NCI-H2227 (cell line): ENCODE results near the gene ABHD18.
"Not testable (repeated sequence)": the region's sequence is repeated elsewhere in the genome, so short reads cannot be mapped to it uniquely, and the experiment has no call there.

Experiments used
- DNase-seq: peaks from one replicate; lab custom pipeline; 2025; ENCODE audit not compliant: unreplicated experiment; lab: John Stamatoyannopoulos, UW

ABHD18 gene

GRCh38 chr4:127988638-127989037 lies 23.4 kb downstream of the ABHD18 start:
- DNase-seq: no peak

GRCh38 chr4:127993151-127993550 lies 27.9 kb downstream of the ABHD18 start:
- DNase-seq: no peak

- no peak for DNase-seq
Measured at GRCh38 chr4:127995776-127996175, 30.6 kb downstream of the ABHD18 start.

- DNase-seq: not testable (repeated sequence)
Measured at GRCh38 chr4:127996521-127996920, 31.3 kb downstream of the ABHD18 start.

GRCh38 chr4:127997534-127998388 lies 32.6 kb downstream of the ABHD18 start:
- DNase-seq: no peak

- DNase-seq: no peak
Measured at GRCh38 chr4:128006592-128006991, 41.4 kb downstream of the ABHD18 start.

- DNase-seq: no peak
Measured at GRCh38 chr4:128009428-128009827, 44.2 kb downstream of the ABHD18 start.

GRCh38 chr4:128025319-128025718 lies 60.1 kb downstream of the ABHD18 start:
- DNase-seq: no peak

- no peak for DNase-seq
Measured at GRCh38 chr4:128029907-128030306, 64.7 kb downstream of the ABHD18 start.

GRCh38 chr4:128031756-128032384 lies 66.7 kb downstream of the ABHD18 start:
- peak; percentile 65 for DNase-seq

- no peak for DNase-seq
Measured at GRCh38 chr4:128039568-128039967, 74.4 kb downstream of the ABHD18 start.

- DNase-seq: not testable (repeated sequence)
Measured at GRCh38 chr4:128047019-128047418, 81.8 kb downstream of the ABHD18 start.

- not testable (repeated sequence) for DNase-seq
Measured at GRCh38 chr4:128047514-128047913, 82.3 kb downstream of the ABHD18 start.

GRCh38 chr4:128051229-128051628 lies 86.0 kb downstream of the ABHD18 start:
- peak; percentile 2 for DNase-seq

GRCh38 chr4:128054907-128055306 lies 89.7 kb downstream of the ABHD18 start:
- DNase-seq: not testable (repeated sequence)

- DNase-seq: not testable (repeated sequence)
Measured at GRCh38 chr4:128055441-128056206, 90.4 kb downstream of the ABHD18 start.

DNA sequence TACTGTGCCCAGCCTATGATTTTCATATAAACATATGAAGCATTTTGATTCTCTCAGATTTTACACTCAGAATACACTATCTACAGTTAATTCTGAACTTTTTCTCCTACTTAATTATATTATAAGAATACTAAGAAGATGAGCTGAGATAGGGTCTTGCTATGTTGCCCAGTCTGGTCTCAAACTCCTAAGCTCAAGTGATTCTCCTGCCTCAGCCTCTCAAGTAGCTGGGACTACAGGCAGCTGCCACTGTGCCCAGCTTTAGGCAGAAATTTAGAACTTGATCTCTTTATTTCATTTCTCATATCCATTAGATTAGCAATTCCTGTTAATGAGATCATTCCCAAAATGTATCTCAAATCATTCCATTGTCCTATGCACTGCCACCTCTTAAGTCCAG lies 91.2 kb downstream of the ABHD18 start:
- DNase-seq: no peak

DNA sequence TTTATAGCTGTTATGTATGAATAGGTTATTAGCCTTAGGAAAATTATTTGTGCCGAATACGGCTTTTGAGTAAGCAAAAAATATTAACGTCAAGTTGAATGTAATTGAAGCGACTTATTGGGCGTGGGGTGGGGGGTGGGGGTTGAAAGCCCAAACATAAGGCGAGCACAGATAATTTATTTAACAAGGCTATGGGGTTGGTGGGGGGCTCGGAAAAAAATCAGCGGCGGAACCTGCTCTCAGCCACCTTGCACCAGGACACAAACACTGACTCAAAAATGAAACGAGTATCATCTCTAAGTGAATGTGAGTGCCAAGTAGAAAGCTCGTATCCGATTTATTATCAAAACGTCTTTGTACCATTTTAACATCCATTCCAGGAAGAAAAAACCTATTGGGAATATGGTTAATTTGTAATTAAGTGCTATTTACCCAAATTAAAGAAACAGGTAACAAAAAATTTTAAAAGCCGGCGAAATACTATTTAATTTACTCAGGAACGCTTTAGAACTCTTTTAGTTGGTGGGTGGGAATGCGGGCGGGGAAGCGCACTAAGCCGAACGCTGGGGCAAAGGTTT lies 95.0 kb downstream of the ABHD18 start:
- peak; percentile 7 for DNase-seq

DNA sequence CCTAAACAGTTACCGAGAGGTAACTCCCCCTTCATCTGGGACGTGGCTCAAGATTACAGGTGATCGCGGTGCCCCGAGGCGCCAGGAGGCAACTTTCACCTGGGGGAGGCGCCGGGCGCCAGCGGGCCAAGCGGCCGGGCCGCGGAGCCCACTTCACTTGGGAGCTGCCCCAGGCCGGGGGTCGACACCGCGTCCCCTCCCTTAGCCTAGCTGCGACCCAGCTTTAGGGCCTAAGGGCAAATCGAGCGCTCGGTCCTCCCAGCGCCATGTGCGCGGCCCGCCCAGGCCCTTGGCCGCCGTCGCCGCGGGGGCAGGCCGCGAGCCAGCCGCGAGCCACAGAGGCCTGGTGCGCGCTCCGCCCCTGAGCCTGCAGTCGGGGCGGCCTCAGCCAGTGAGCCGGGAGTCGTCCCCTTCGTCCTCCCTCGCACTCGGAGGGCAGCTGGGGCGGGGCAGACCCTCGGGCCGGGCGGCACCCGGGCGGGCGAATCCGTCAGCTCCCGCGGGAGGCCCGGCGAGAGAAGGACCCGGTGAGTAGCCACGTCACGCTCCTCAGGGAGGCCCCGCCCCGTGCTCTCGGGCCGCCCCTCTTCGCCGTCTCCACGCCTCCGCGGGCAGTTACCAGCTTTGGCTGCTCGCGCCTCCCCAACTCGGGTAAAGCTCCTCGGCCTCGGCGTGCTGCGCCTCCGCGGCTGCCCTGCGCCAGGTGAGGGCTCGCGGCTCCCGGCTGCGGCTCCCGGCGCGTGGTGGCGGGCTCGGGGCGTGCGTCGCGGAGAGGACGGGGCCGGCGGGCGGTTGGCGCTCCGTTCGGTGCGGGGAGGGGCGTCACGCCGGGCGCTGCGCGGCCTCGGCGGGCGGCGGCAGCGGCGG lies 95.7 kb downstream of the ABHD18 start, which contains the start of gene LARP1B:
LARP1B (plus strand) TSS at position 614 of the 867 bp plus-strand sequence. CDS start 13,640 bp downstream, outside the sequence.
- peak; percentile 94 for DNase-seq
